SU-DHL-6 (cell line): ENCODE measurements around the gene FDXR.

Experiments
- CTCF ChIP-seq: fragments of 200-600 bp; sonication (generic); IDR thresholded peaks from one replicate; pipeline ENCODE4 v1.5.1; 2017; ENCODE audit warnings: antibody characterized with exemption, mild to moderate bottlenecking, low read length, moderate library complexity; ENCODE audit not compliant: insufficient read depth, poor library complexity, severe bottlenecking
- EZH2phosphoT487 ChIP-seq: fragments of 200-600 bp; sonication (generic), shearing (Covaris generic); conservative IDR thresholded peaks from 2 replicates; pipeline ENCODE4 v1.6.1; 2018; ENCODE audit warnings: mild to moderate bottlenecking, antibody characterized with exemption, low read length, moderate library complexity, mixed read lengths

GRCh38 chr17:74875155-74875976 lies 2.6 kb upstream of the FDXR start:
- no peak for TF ChIP-seq CTCF
- TF ChIP-seq EZH2phosphoT487, result no peak
